GM23338 (cell line): ENCODE measurements around the gene RHBDF2. TPM values are rescaled to one million over a fixed set of nuclear protein-coding genes. Genes with fewer than 3 reads are reported as not detected.

Experiments
- ATAC-seq: fragments of 200-7000 bp; cut with Tn5 transposase; 3 replicates; pipeline ENCODE4 v1.9.1; 2020
- DNase-seq: peaks from one replicate; pipeline ENCODE4 v3.0.0-alpha.2; 2015; ENCODE audit warnings: low spot score
- H2AFZ ChIP-seq: fragments of 200-600 bp; sonication (generic); 2 replicates; pipeline ENCODE4 v1.8.0; 2016; ENCODE audit warnings: antibody characterized with exemption, mild to moderate bottlenecking, moderate library complexity
- H3F3A ChIP-seq: fragments of 200-600 bp; sonication (generic); replicated peaks from 2 replicates; pipeline ENCODE4 v1.8.0; 2017; ENCODE audit warnings: antibody characterized with exemption, mixed run types, low read depth
- H3K27ac ChIP-seq: fragments of 200-600 bp; sonication (generic); 2 replicates; pipeline ENCODE4 v1.6.1; 2016; ENCODE audit warnings: low read depth
- H3K27me3 ChIP-seq: fragments of 200-600 bp; sonication (generic); 2 replicates; pipeline ENCODE4 v1.8.0; 2016; ENCODE audit warnings: mild to moderate bottlenecking, mixed run types, moderate library complexity; ENCODE audit not compliant: insufficient read depth
- H3K36me3 ChIP-seq: fragments of 200-600 bp; sonication (generic); 2 replicates; pipeline ENCODE4 v1.8.0; 2016; ENCODE audit warnings: mild to moderate bottlenecking; ENCODE audit not compliant: insufficient read depth
- H3K4me1 ChIP-seq: fragments of 200-600 bp; sonication (generic); 2 replicates; pipeline ENCODE4 v1.8.0; 2016; ENCODE audit warnings: mild to moderate bottlenecking, moderate library complexity; ENCODE audit not compliant: insufficient read depth
- H3K4me2 ChIP-seq: fragments of 200-600 bp; sonication (generic); 2 replicates; pipeline ENCODE4 v1.7.1; 2017; ENCODE audit warnings: mixed run types
- H3K4me3 ChIP-seq: fragments of 200-600 bp; sonication (generic); 2 replicates; pipeline ENCODE4 v1.6.1; 2016; ENCODE audit warnings: mixed run types
- H3K79me2 ChIP-seq: fragments of 200-600 bp; sonication (generic); replicated peaks from 2 replicates; pipeline ENCODE4 v1.8.0; 2017; ENCODE audit warnings: mild to moderate bottlenecking; ENCODE audit not compliant: insufficient read depth
- H3K9me2 ChIP-seq: fragments of 200-600 bp; sonication (generic); 2 replicates; pipeline ENCODE4 v1.8.0; 2017; ENCODE audit not compliant: insufficient read depth
- H4K20me1 ChIP-seq: fragments of 200-600 bp; sonication (generic); replicated peaks from 2 replicates; pipeline ENCODE4 v1.8.0; 2017; ENCODE audit warnings: mild to moderate bottlenecking; ENCODE audit not compliant: insufficient read depth
- H3K27ac Mint-ChIP-seq: 2 replicates; pipeline ENCODE4 v1.8.0; 2020; ENCODE audit warnings: inconsistent platforms, mild to moderate bottlenecking, moderate library complexity, mixed read lengths
- H3K27me3 Mint-ChIP-seq: 3 replicates; pipeline ENCODE4 v1.8.0; 2022; ENCODE audit warnings: low read depth, mild to moderate bottlenecking, moderate library complexity, mixed read lengths, inconsistent platforms; ENCODE audit not compliant: insufficient read depth, poor library complexity
- H3K36me3 Mint-ChIP-seq: 3 replicates; pipeline ENCODE4 v1.8.0; 2021; ENCODE audit warnings: low read depth, mild to moderate bottlenecking, inconsistent platforms, moderate library complexity, mixed read lengths
- H3K4me1 Mint-ChIP-seq: 3 replicates; pipeline ENCODE4 v1.8.0; 2020; ENCODE audit warnings: mild to moderate bottlenecking, inconsistent platforms, mixed read lengths
- H3K4me3 Mint-ChIP-seq: 3 replicates; pipeline ENCODE4 v1.8.0; 2021; ENCODE audit warnings: moderate library complexity, mild to moderate bottlenecking, inconsistent platforms, mixed read lengths
- H3K9me3 Mint-ChIP-seq: 3 replicates; pipeline ENCODE4 v1.8.0; 2020; ENCODE audit warnings: moderate library complexity, mild to moderate bottlenecking, inconsistent platforms, mixed read lengths
- CREB1 ChIP-seq: fragments of 250-450 bp; sonication (Bioruptor Pico); IDR thresholded peaks from 2 replicates; pipeline ENCODE4 v1.5.0; 2020; ENCODE audit warnings: low read depth, mild to moderate bottlenecking, moderate library complexity
- CTCF ChIP-seq, 2 experiments: fragments of 200-600 bp in 1 of 2; sonication (generic) in 1 of 2; conservative IDR thresholded peaks; 2 replicates each; pipeline versions ENCODE4 v1.5.1 to v1.6.1; 2016 to 2017; ENCODE audit warnings: antibody characterized with exemption in 2 of 2, low read depth in 2 of 2, mild to moderate bottlenecking in 2 of 2, moderate library complexity in 1 of 2
- ETS1 ChIP-seq: IDR thresholded peaks from 2 replicates; pipeline ENCODE4 v1.6.1; 2016; ENCODE audit warnings: antibody characterized with exemption
- EZH2 ChIP-seq: fragments of 200-600 bp; sonication (generic); IDR thresholded peaks from one replicate; pipeline ENCODE4 v1.8.0; 2017; ENCODE audit warnings: antibody characterized with exemption, mild to moderate bottlenecking, low read depth; ENCODE audit not compliant: unreplicated experiment
- EZH2phosphoT487 ChIP-seq: fragments of 200-600 bp; sonication (generic); IDR thresholded peaks from one replicate; pipeline ENCODE4 v1.8.1; 2018; ENCODE audit warnings: antibody characterized with exemption; ENCODE audit not compliant: unreplicated experiment
- JUNB ChIP-seq: IDR thresholded peaks from one replicate; pipeline ENCODE4 v1.6.1; 2016; ENCODE audit warnings: antibody characterized with exemption; ENCODE audit not compliant: unreplicated experiment
- NANOG ChIP-seq: IDR thresholded peaks from 2 replicates; pipeline ENCODE4 v1.6.1; 2016; ENCODE audit warnings: antibody characterized with exemption, borderline replicate concordance
- POLR2AphosphoS5 ChIP-seq: IDR thresholded peaks from 2 replicates; pipeline ENCODE4 v1.6.1; 2016; ENCODE audit warnings: antibody characterized with exemption, low read depth
- REST ChIP-seq: IDR thresholded peaks from one replicate; pipeline ENCODE4 v1.6.1; 2018; ENCODE audit warnings: antibody characterized with exemption; ENCODE audit not compliant: unreplicated experiment
- STAT1 ChIP-seq: IDR thresholded peaks from one replicate; pipeline ENCODE4 v1.6.1; 2016; ENCODE audit warnings: antibody characterized with exemption; ENCODE audit not compliant: unreplicated experiment
- ZNF114 ChIP-seq: fragments of 250-450 bp; sonication (Bioruptor Pico); IDR thresholded peaks from 2 replicates; pipeline ENCODE4 v1.5.0; 2020; ENCODE audit warnings: mild to moderate bottlenecking, moderate library complexity
- ZNF331 ChIP-seq: fragments of 250-450 bp; sonication (Bioruptor Pico); IDR thresholded peaks from 2 replicates; pipeline ENCODE4 v1.5.0; 2020; ENCODE audit warnings: low read depth, mild to moderate bottlenecking, moderate library complexity
- ZNF462 ChIP-seq: fragments of 250-450 bp; sonication (Bioruptor Pico); IDR thresholded peaks from 2 replicates; pipeline ENCODE4 v1.5.0; 2020; ENCODE audit warnings: mild to moderate bottlenecking, moderate library complexity
- polyA plus RNA-seq: library from polyadenylated mRNA; unstranded; fragments of >200 nt; fragmentation: Nextera tagmentation; extraction: Ambion mirVana; gene quantifications from 2 replicates; pipeline ENCODE4 v1.2.1, GENCODE V29; 2016
- total RNA-seq: library from RNA; depleted of rRNA; stranded (reverse); fragments of >200 nt; shearing (Covaris generic); gene quantifications from 2 replicates; pipeline ENCODE4 v1.2.3, GENCODE V29; 2014

The RHBDF2 gene
- total and polyA plus RNA-seq, 2 experiments from 2014 or later: 9.4 to 29.5 TPM

- H3K4me1 ChIP-seq: no peaks in the 10 kb centered on the region
- no peaks in the 10 kb centered on the region for H3K9me2 ChIP-seq
- TF ChIP-seq EZH2phosphoT487 (no peak), ZNF331 (no peak), POLR2AphosphoS5 (no peak), CREB1 (CRISPR knock-in tag) (no peak), EZH2 (no peak), ETS1 (no peak), NANOG (no peak), STAT1 (no peak), ZNF462 (no peak), CTCF (conservative IDR thresholded peaks at IDR 0.05; ENCODE audit: low read depth in 2 of 2) (no peak), ZNF114 (CRISPR knock-in tag) (no peak), JUNB (no peak), REST (no peak)
- no peaks in the 10 kb centered on the region for H3K27me3 ChIP-seq
- H3K79me2 ChIP-seq: no peaks in the 10 kb centered on the region
- no peak overlapping the region for H3K4me2 ChIP-seq
- H3K4me3 ChIP-seq: no peak overlapping the region
- H3K4me3 Mint-ChIP-seq: no peak overlapping the region
- no peak overlapping the region for H3K27ac ChIP-seq
- no peaks in the 10 kb centered on the region for H3F3A ChIP-seq
- peaks cover 10% of the 10 kb centered on the region for H3K27me3 Mint-ChIP-seq
- no peak overlapping the region for H2AFZ ChIP-seq
- DNase-seq (no peak), ATAC-seq (no peak)
- H4K20me1 ChIP-seq: no peaks in the 10 kb centered on the region
- H3K27ac Mint-ChIP-seq: no peak overlapping the region
- no peaks in the 10 kb centered on the region; the same call in 1 of the 3 replicates for H3K9me3 Mint-ChIP-seq
- no peaks in the 10 kb centered on the region for H3K36me3 ChIP-seq
- H3K36me3 Mint-ChIP-seq: peaks cover 7% of the 10 kb centered on the region; the same call in 1 of the 3 replicates
- no peaks in the 10 kb centered on the region; the same call in 2 of the 3 replicates for H3K4me1 Mint-ChIP-seq
Observed at GRCh38 chr17:76474238-76474637, 27.0 kb downstream of the RHBDF2 start.
